KMS-11 (cell line): Measurements from ENCODE around the gene ASB18.

Experiments used
- H2AFZ ChIP-seq: fragments of 200-600 bp; sonication (generic); 2 replicates; pipeline ENCODE4 v1.6.1; 2016; ENCODE audit warnings: antibody characterized with exemption, mixed run types, low read depth
- H3K27ac ChIP-seq: fragments of 200-600 bp; sonication (generic); 2 replicates; pipeline ENCODE4 v1.6.1; 2016; ENCODE audit warnings: mild to moderate bottlenecking, mixed run types
- H3K27me3 ChIP-seq: fragments of 200-600 bp; sonication (generic); 2 replicates; pipeline ENCODE4 v1.6.1; 2017; ENCODE audit warnings: mild to moderate bottlenecking, low read depth, mixed run types, moderate library complexity; ENCODE audit not compliant: insufficient read depth
- H3K36me3 ChIP-seq: fragments of 200-600 bp; sonication (generic); 2 replicates; pipeline ENCODE4 v1.6.1; 2017; ENCODE audit warnings: mild to moderate bottlenecking, mixed run types; ENCODE audit not compliant: insufficient read depth
- H3K4me1 ChIP-seq: fragments of 200-600 bp; sonication (generic); 2 replicates; pipeline ENCODE4 v1.6.1; 2016; ENCODE audit warnings: mild to moderate bottlenecking, low read depth, mixed run types; ENCODE audit not compliant: poor library complexity, severe bottlenecking
- H3K4me2 ChIP-seq: fragments of 200-600 bp; sonication (generic); 2 replicates; pipeline ENCODE4 v1.7.0; 2016; ENCODE audit warnings: mild to moderate bottlenecking, mixed run types
- H3K4me3 ChIP-seq: fragments of 200-600 bp; sonication (generic); IDR thresholded peaks from 2 replicates; pipeline ENCODE4 v1.6.1; 2017; ENCODE audit warnings: low read depth, low read length, mixed read lengths; ENCODE audit not compliant: insufficient read depth
- H3K79me2 ChIP-seq: fragments of 200-600 bp; sonication (generic); 2 replicates; pipeline ENCODE4 v1.6.1; 2016; ENCODE audit warnings: low read depth, mixed run types; ENCODE audit not compliant: insufficient read depth
- H3K9ac ChIP-seq: fragments of 200-600 bp; sonication (generic); 2 replicates; pipeline ENCODE4 v1.6.1; 2016; ENCODE audit warnings: mild to moderate bottlenecking, mixed run types
- H4K20me1 ChIP-seq: fragments of 200-600 bp; sonication (generic); 2 replicates; pipeline ENCODE4 v1.6.1; 2016; ENCODE audit warnings: mild to moderate bottlenecking, mixed run types; ENCODE audit not compliant: insufficient read depth
- TF ChIP-seq, protein P1 (sequence below): fragments of 200-600 bp; sonication (generic); conservative IDR thresholded peaks from 2 replicates; pipeline ENCODE4 v1.6.1; 2017; ENCODE audit warnings: low read depth, mild to moderate bottlenecking, antibody characterized with exemption, low read length, moderate library complexity, mixed read lengths

ASB18 gene

DNA sequence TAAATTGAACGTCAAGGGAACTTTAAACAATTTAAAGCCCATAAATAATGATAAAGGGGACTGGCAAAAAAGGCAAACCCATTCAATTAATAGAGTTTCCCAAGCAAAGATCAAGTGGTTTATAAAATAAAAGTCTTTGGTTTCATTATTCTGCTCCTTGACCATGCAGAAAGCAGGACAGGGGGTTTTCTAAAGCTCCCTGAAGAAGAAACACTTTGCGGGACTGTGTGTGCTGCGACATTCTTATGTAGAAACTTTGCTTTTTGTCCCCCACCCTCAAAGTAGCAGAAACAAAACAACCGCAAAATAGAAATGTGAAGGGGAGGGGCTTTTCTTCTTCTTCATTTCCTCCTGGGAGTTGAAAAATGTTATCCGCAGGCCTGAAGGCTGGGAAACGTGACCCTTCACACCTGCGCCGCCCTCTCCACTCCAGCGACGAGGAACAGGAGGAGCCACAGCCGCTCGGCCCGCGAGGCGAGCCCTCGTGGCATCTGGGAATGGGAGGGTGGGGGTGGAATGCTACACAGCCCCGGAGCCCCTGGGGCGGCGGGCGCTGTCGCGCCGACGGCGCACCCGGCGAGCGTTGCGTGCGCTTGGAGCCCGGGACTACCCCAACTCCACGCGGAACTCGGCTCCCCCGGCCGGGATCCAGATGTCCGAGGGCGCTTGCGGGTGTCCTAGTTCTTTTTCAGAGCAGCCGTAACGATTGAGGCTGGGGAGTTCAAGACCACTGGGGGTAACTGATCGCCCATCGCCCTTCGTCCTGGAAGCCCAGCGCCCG lies 91.8 kb downstream of the ASB18 start:
- Histone ChIP-seq H3K36me3 (no peaks in the 10 kb centered on the region), H3K4me2 (no peak overlapping the region), H3K27ac (no peak overlapping the region), H3K27me3 (no peaks in the 10 kb centered on the region), H2AFZ (no peak overlapping the region), H3K4me3 (no peak overlapping the region), H3K9ac (no peak overlapping the region), H3K79me2 (no peaks in the 10 kb centered on the region), H4K20me1 (no peaks in the 10 kb centered on the region), H3K4me1 (no peaks in the 10 kb centered on the region)
- TF ChIP-seq, protein P1, sequence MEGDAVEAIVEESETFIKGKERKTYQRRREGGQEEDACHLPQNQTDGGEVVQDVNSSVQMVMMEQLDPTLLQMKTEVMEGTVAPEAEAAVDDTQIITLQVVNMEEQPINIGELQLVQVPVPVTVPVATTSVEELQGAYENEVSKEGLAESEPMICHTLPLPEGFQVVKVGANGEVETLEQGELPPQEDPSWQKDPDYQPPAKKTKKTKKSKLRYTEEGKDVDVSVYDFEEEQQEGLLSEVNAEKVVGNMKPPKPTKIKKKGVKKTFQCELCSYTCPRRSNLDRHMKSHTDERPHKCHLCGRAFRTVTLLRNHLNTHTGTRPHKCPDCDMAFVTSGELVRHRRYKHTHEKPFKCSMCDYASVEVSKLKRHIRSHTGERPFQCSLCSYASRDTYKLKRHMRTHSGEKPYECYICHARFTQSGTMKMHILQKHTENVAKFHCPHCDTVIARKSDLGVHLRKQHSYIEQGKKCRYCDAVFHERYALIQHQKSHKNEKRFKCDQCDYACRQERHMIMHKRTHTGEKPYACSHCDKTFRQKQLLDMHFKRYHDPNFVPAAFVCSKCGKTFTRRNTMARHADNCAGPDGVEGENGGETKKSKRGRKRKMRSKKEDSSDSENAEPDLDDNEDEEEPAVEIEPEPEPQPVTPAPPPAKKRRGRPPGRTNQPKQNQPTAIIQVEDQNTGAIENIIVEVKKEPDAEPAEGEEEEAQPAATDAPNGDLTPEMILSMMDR, result no peak

DNA sequence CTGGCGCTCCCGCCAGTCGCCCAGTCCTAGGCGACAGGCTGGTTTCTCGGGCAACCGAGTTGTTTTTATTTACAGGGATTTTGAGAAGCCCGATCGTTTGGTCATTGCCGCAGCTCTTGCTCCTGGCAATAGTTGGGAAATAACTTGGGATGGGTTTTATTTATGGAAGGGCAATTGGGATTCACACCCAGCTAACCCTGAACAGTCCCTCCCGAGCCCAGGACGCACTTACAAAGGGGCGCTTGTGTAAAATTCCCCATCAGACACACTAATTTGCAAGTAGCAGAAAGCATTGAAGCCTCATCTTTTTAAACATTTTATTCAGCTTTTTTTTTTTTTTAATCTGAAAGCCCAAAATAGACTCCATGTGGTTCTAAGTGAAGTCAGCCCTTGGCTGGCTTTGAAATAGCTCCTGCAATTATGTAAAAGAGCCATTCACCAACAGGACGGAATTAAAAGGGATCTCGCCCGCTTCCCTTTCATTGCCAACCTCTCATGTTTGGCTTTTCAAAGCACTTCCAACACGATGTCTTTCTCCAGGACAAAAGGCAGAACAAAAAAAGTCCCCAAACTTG lies 92.4 kb downstream of the ASB18 start:
- no peak overlapping the region for H3K4me2 ChIP-seq

DNA sequence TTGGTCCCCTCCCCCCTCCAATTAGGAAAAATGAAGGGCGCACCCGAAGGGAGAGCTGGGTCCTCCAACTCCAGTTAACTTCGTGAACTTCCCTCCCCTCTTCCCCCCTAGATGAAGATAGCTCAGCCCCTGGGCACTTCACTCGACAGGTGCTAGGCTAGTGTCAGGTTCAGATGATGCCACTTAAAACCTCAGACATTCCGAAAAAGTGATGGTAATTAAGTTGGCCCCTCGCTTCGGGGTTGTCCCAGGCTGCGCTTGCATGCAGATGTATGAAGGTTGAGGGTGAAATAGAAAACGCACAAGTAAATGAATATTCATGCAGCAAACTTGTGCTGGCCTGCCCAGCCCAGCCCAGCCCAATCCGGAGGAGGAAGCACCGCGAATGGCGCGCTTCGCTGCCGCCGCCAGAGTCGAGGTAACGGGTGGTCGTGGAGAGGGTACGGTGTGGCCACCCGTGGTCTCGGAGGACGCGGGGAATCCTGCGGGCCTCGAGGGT lies 93.0 kb downstream of the ASB18 start:
- Histone ChIP-seq H3K79me2 (no peaks in the 10 kb centered on the region), H3K4me2 (no peak overlapping the region), H2AFZ (no peak overlapping the region), H3K27ac (no peak overlapping the region), H3K4me3 (no peak overlapping the region), H3K36me3 (no peaks in the 10 kb centered on the region), H3K27me3 (no peaks in the 10 kb centered on the region), H3K4me1 (no peaks in the 10 kb centered on the region), H4K20me1 (no peaks in the 10 kb centered on the region), H3K9ac (no peak overlapping the region)
- TF ChIP-seq, protein P1, result no peak

More for the DNA sequence above, 92.4 kb downstream of the ASB18 start:
- TF ChIP-seq, protein P1, result no peak
- H3K27ac ChIP-seq, result no peak overlapping the region
- no peak overlapping the region for H2AFZ ChIP-seq
- no peaks in the 10 kb centered on the region for H3K36me3 ChIP-seq
- H3K79me2 ChIP-seq, result no peaks in the 10 kb centered on the region
- H3K4me3 ChIP-seq, result no peak overlapping the region
- H3K9ac ChIP-seq, result no peak overlapping the region
- H3K27me3 ChIP-seq, result no peaks in the 10 kb centered on the region
- H4K20me1 ChIP-seq, result no peaks in the 10 kb centered on the region
- H3K4me1 ChIP-seq, result no peaks in the 10 kb centered on the region

DNA sequence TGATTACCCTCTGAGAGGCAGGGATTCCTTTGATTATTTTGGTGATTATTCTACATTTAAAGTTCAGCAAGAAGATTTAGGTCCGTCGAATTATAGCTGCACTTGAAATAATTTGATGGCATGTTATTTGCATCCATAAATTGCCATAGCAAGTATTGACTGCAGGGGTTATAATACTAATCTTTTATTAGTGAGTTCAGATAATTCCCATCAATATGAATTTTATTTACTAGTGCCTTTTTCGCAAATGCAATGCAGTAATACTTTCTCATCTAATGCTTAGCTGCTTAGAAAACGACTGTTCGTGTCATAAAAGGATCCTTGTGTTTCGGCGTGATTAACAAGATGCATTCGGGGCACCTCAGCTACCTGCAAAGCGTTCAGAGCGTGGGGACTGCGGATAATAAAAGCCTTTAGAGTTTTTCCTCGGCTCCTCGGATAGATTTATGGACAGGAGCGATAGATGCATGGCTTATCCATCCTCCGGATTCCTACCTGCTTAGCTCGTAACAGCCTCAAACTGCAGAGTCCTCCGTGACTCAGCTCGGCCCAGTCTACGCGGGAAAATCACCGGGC lies 93.5 kb downstream of the ASB18 start:
- Histone ChIP-seq H3K27me3 (no peaks in the 10 kb centered on the region), H3K4me1 (no peaks in the 10 kb centered on the region), H3K4me3 (no peak overlapping the region), H3K79me2 (no peaks in the 10 kb centered on the region), H2AFZ (no peak overlapping the region), H3K36me3 (no peaks in the 10 kb centered on the region), H3K27ac (no peak overlapping the region), H3K9ac (no peak overlapping the region), H4K20me1 (no peaks in the 10 kb centered on the region), H3K4me2 (no peak overlapping the region)
- TF ChIP-seq, protein P1, result no peak
